ENCODE measurements around the gene TMEM63C.

Gene TMEM63C

DNA sequence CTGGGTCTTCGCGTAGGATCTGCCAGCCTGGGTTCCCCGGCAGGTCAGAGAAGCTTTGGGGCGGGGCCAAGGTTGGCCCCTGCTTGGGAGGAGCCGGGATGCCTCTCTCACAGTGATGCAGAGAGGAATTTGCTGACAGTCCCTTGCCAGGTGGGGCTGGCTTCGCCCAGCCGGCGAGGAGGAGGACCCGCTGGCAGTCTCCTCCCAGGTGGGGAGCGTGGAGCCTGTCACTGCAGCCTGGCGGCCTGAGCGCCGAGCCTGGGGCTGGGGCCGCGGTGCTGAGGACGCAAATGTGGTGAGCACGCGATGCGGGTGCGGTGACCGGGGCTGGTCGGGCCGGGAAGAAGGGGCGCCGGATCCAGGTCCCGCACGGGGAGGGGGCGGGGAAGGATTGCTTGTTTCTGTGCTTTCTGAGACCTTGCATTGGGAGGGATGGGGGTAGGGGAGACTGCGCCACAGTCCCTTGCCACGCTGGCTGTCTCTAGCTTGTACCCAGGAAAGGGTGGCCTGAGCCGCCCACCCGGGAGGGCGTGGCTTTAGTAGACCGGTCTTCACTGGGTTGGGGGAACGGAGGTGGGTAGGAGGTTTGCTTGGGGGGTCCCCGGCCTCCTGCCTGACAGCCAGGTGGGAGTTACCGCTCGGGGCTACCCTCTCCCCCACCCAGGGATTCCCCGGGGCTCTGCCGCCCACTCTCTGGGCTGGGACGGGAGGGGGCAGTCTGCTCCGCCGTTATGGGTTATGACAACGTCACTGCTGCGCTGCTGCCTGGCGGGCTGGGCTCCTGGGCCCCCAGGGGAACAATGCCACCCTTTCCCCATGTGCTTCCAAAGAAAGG lies at the start of gene TMEM63C:
Gene TMEM63C, plus strand, starts transcription at position 196 of the 835 bp plus-strand sequence. CDS start 37,016 bp downstream, outside the sequence.
- TF ChIP-seq, protein P1, sequence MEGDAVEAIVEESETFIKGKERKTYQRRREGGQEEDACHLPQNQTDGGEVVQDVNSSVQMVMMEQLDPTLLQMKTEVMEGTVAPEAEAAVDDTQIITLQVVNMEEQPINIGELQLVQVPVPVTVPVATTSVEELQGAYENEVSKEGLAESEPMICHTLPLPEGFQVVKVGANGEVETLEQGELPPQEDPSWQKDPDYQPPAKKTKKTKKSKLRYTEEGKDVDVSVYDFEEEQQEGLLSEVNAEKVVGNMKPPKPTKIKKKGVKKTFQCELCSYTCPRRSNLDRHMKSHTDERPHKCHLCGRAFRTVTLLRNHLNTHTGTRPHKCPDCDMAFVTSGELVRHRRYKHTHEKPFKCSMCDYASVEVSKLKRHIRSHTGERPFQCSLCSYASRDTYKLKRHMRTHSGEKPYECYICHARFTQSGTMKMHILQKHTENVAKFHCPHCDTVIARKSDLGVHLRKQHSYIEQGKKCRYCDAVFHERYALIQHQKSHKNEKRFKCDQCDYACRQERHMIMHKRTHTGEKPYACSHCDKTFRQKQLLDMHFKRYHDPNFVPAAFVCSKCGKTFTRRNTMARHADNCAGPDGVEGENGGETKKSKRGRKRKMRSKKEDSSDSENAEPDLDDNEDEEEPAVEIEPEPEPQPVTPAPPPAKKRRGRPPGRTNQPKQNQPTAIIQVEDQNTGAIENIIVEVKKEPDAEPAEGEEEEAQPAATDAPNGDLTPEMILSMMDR (IDR thresholded peaks at IDR 0.05; ENCODE audit: low read depth, low read length, missing control alignments) = no peak
- H3K4me3 ChIP-seq (replicated peaks; ENCODE audit: low read depth, low read length) = peak within 1 kb of the TSS; percentile 25
- no peak for DNase-seq (ENCODE audit: extremely low read depth, low read depth)

- TF ChIP-seq, protein P1 (IDR thresholded peaks at IDR 0.05; ENCODE audit: low read depth, low read length, missing control alignments) = no peak
Measured at GRCh38 chr14:77131871-77132486, 49.6 kb upstream of the TMEM63C start.

GRCh38 chr14:77133720-77134338 lies 47.8 kb upstream of the TMEM63C start:
- TF ChIP-seq, protein P1 (IDR thresholded peaks at IDR 0.05; ENCODE audit: low read depth, low read length, missing control alignments) = no peak
- DNase-seq (ENCODE audit: extremely low read depth, low read depth) = peak; percentile 50
- no peak overlapping the region for H3K4me3 ChIP-seq (replicated peaks; ENCODE audit: low read depth, low read length)

More at GRCh38 chr14:77131871-77132486, 49.6 kb upstream of the TMEM63C start:
- DNase-seq (ENCODE audit: extremely low read depth, low read depth) = no peak
- H3K4me3 ChIP-seq (replicated peaks; ENCODE audit: low read depth, low read length) = no peak overlapping the region

DNA sequence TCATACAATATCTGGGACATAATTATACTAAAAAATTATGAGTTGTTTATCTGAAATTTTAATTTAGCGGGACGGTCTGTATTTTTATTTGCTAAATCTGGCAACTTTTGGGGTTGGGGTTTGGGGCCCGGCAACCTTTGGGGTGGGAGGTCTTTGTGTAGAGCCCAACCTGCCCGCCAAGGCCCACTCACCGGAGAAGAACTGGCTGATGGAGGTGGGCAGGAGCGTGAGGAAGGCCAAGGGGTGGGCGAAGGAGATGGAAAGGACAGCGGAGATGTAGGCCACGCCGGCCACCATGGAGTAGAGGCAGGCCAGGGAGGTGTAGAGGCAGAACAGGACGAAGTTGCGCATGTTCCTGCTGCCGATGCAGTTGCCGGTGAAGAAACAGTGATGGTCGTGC lies 42.6 kb upstream of the TMEM63C start:
- no peak overlapping the region for H3K4me3 ChIP-seq (replicated peaks; ENCODE audit: low read depth, low read length)
- DNase-seq (ENCODE audit: extremely low read depth, low read depth) = no peak
- TF ChIP-seq, protein P1 (IDR thresholded peaks at IDR 0.05; ENCODE audit: low read depth, low read length, missing control alignments) = no peak

DNA sequence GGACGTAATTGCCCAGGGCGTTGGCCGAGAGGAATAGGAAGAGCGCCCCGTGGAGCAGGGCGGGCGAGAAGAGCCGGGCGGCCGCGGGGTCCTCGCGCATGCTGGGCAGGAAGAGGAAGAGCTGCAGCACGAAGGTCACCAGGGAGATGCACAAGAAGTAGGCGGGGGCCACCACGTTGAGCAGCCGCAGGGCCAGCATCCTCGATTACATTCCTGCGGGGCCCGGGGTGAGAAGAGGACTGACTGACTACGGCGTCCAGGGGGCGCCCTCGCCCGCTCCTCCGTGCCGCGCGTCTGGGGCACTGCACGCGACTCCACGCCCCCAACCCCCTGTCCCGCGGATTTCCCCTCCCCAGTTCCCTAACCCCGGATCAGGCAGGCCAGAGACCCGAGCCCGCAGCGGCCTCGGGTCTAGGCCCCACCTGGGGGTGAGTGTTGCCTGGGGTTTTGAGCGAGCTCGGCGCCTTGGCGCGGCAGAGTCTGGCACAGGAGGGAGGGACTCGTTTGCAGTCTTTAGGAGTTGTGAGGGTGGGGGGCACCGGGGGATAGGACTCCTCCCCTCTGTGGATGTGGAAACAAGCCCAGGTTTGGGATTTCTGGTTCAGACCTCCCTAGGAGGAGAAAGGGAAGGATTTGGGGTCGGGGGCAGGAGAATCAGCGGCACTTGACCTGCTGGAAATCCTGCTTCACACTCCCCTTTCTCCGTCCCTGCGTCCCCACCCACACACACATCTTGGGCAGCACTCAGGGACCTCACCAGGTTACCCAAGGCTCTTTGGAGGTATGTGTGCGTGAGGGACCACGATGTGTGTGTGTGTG lies 41.8 kb upstream of the TMEM63C start:
- TF ChIP-seq, protein P1 (IDR thresholded peaks at IDR 0.05; ENCODE audit: low read depth, low read length, missing control alignments) = peak; percentile 71
- H3K4me3 ChIP-seq (replicated peaks; ENCODE audit: low read depth, low read length) = no peak overlapping the region

More for the DNA sequence above, 41.8 kb upstream of the TMEM63C start:
- DNase-seq (ENCODE audit: extremely low read depth, low read depth) = no peak

Measured in HFF-Myc (cell line).